Measurements from ENCODE around the gene DLL1.

DLL1 gene

DNA sequence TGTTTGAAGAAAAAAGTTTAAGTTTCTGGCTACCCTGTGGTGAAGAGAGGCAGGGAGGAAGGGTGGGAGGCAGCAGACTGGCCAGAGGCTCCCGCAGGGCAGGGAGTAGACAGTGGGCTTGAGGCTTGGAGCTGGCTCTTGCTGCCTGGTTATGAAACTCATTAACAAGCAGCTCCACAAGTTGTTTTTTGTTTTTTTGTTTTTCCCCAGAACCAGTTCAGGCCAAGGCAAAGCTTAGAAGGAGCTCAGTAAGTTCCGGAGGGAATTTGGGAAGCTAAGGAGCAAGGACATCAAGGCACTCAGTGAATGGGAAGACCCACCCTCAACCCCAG lies 4.0 kb downstream of the DLL1 start:
- H3K4me3 ChIP-seq (ENCODE audit: low read length) = no peak overlapping the region
- TF ChIP-seq, protein P1, sequence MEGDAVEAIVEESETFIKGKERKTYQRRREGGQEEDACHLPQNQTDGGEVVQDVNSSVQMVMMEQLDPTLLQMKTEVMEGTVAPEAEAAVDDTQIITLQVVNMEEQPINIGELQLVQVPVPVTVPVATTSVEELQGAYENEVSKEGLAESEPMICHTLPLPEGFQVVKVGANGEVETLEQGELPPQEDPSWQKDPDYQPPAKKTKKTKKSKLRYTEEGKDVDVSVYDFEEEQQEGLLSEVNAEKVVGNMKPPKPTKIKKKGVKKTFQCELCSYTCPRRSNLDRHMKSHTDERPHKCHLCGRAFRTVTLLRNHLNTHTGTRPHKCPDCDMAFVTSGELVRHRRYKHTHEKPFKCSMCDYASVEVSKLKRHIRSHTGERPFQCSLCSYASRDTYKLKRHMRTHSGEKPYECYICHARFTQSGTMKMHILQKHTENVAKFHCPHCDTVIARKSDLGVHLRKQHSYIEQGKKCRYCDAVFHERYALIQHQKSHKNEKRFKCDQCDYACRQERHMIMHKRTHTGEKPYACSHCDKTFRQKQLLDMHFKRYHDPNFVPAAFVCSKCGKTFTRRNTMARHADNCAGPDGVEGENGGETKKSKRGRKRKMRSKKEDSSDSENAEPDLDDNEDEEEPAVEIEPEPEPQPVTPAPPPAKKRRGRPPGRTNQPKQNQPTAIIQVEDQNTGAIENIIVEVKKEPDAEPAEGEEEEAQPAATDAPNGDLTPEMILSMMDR (conservative IDR thresholded peaks at IDR 0.05; ENCODE audit: low read depth, low read length) = no peak
- no peak for DNase-seq (ENCODE audit: low read depth)

DNA sequence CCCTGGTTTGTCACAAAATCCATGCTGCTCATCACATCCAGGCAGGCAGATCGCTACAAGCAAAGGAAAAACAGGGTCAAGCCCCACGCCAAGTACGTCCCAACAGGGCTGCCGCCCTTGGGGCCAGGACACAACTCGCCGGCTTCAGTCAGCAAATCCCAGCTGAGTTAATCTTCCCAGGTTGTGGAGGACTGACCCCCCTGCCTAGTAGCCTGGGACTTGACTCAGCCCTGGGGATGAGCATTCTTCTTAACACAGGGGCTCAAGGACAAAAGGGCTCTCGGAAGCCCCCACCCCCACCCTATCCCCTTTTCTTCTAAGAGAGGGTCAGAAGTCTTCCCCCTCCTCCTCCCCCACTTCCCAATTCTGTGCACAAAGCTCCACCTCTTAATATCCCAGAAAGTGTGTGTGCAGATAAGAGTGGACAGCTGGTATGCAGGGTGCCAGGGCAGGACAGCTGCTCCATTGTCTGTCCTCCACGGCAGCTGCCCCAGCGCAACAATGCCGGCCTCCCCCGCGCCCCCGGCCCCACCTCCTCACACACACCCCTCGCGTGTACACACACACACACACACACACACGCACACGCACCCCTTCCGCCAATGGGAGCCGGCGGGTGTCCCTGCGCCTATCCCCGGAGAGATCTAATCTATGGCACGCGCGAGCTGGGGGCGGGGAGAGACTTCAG lies 4.5 kb downstream of the DLL1 start:
- TF ChIP-seq, protein P1 (conservative IDR thresholded peaks at IDR 0.05; ENCODE audit: low read depth, low read length) = no peak
- DNase-seq (ENCODE audit: low read depth) = no peak
- H3K4me3 ChIP-seq (ENCODE audit: low read length) = no peak overlapping the region

DNA sequence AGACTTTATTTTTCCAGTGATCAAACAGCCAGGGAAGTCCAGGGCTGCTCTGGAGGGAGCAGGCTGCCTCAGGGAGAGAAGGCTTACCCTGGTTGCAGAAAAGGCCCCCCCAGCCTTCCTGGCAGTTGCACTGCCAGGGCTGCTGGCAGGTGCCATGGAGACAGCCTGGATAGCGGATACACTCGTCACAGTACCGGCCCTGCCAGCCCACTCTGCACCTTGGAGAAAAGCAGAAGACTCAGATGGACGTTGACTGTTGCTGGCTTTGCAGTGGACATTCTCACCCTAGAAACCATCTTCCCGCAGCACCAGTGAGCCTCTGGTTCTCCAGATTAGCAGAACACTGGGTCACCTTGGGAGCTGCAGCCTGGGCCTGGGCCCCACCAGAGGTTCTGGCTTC lies 5.4 kb downstream of the DLL1 start:
- no peak overlapping the region for H3K4me3 ChIP-seq (ENCODE audit: low read length)
- TF ChIP-seq, protein P1 (conservative IDR thresholded peaks at IDR 0.05; ENCODE audit: low read depth, low read length) = no peak
- DNase-seq (ENCODE audit: low read depth) = no peak

DNA sequence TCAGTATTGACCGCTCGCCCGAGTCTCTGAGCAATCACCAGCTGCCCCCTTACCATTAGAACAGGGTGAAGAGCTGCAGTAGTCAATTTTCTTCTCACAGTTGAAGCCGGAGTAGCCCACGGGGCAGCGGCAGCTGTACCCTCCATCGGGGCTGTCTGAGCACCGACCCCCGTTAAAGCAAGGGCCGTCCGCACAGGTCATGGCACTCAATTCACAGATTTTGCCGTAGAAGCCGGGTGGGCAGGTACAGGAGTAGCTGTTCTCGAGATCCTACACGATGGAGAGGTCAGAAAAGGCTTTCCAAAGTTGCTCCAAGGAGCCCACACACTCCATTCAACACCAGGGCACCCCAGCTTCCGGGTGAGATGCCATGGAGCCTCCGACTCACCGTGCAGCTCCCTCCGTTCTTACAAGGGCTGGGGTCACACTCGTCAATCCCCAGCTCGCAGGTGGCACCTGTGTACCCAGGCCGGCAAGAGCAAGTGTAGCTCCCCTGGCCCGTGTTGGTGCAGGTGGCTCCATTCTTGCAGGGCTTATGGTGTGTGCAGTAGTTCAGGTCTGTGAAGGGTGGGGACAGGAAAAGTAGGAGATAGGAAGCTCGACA lies 5.9 kb downstream of the DLL1 start:
- no peak overlapping the region for H3K4me3 ChIP-seq (ENCODE audit: low read length)
- TF ChIP-seq, protein P1 (conservative IDR thresholded peaks at IDR 0.05; ENCODE audit: low read depth, low read length) = no peak
- DNase-seq (ENCODE audit: low read depth) = no peak

DNA sequence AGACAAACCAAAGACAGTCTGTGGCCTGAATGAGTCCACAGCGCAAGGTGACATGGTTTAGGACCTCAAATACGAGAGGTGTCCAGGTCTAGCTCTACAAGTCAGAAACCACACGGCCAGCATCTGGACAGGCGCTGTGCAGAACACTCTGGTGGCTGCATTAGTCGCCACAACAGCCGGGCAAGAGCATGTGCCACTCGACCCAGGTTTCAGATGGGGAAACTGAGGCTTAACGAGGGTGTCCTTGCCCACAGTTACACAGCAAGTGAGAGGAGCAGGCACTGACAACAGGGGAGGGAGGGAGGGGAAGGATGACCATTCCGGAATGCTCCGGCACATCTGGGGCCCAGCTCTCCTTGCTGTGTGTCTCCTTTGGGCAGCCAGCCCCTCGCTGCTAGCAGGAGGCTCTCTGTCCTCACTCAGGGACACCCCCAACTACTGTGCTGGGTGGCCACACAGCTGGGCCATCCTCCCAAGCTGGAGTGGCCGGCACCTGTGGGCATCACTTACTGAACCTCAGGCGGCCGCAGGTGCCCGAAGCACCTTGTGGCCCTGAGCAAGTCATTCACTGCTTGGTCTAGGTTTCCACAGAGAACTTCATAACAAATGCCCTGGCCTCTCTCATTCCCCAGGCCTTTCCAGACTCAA lies 6.6 kb downstream of the DLL1 start:
- TF ChIP-seq, protein P1 (conservative IDR thresholded peaks at IDR 0.05; ENCODE audit: low read depth, low read length) = no peak
- no peak for DNase-seq (ENCODE audit: low read depth)
- no peak overlapping the region for H3K4me3 ChIP-seq (ENCODE audit: low read length)

DNA sequence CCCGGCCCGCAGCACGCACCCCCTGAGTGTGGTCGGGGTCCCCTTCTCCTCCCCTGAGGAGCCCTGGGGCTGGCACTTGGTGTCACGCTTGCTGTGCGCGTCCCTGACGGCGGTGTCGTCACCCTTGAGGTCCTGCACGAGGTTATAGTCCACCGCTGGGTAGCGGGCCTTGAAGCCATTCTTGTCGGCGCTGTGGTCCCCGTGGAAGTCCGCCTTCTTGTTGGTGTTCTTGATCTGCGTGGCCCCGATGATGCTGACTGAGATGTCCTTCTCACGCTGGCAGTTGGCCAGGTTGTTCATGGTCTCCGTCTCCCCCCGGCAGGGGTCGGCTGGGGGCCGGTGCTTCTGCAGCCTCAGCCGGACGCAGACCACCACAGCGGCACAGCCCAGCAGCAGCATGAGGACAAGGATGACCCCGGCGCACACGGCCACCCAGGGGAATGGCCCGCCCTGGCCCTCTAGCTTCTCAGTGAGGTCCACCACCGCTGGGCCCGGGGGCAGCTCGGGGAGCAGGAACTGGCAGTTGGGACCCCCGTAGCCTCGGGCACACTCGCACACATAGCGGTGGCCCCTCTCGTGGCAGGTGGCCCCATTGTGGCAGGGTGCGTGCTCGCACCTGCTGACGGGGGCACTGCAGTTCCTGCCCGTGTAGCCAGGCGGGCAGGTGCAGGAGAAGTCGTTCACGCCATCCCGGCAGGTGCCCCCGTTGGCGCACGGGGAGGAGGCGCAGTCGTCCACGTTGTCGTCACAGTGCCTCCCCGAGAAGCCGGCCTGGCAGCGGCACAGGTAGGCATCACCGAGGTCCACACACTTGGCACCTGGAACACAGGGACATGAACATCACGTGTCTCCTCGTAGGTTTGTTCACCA lies 7.4 kb downstream of the DLL1 start:
- DNase-seq (ENCODE audit: low read depth) = no peak
- no peak overlapping the region for H3K4me3 ChIP-seq (ENCODE audit: low read length)
- TF ChIP-seq, protein P1 (conservative IDR thresholded peaks at IDR 0.05; ENCODE audit: low read depth, low read length) = no peak
